ENCODE measurements around the gene CD163.
"Not testable (repeated sequence)": the region's sequence is repeated elsewhere in the genome, so short reads cannot be mapped to it uniquely, and the experiment has no call there.

CD163 gene

GRCh38 chr12:7451756-7452155 lies 51.8 kb downstream of the CD163 start:
- H3K4me3 ChIP-seq (ENCODE audit: low read length), result no peak overlapping the region
- no peak for DNase-seq (ENCODE audit: low read depth)
- no peak for TF ChIP-seq CTCF (conservative IDR thresholded peaks at IDR 0.05; ENCODE audit: low read depth, low read length)

- no peak for TF ChIP-seq CTCF (conservative IDR thresholded peaks at IDR 0.05; ENCODE audit: low read depth, low read length)
- no peak for DNase-seq (ENCODE audit: low read depth)
- H3K4me3 ChIP-seq (ENCODE audit: low read length), result no peak overlapping the region
Observed at GRCh38 chr12:7450667-7451066, 52.9 kb downstream of the CD163 start.

GRCh38 chr12:7448099-7448498 lies 55.5 kb downstream of the CD163 start:
- no peak for DNase-seq (ENCODE audit: low read depth)
- TF ChIP-seq CTCF (conservative IDR thresholded peaks at IDR 0.05; ENCODE audit: low read depth, low read length), result no peak
- H3K4me3 ChIP-seq (ENCODE audit: low read length), result no peak overlapping the region

- H3K4me3 ChIP-seq (ENCODE audit: low read length), result no peak overlapping the region
- DNase-seq (ENCODE audit: low read depth), result no peak
- TF ChIP-seq CTCF (conservative IDR thresholded peaks at IDR 0.05; ENCODE audit: low read depth, low read length), result no peak
Observed at GRCh38 chr12:7444537-7444936, 59.0 kb downstream of the CD163 start.

- no peak for DNase-seq (ENCODE audit: low read depth)
- no peak within 1 kb of the TSS for H3K4me3 ChIP-seq (ENCODE audit: low read length)
- no peak for TF ChIP-seq CTCF (conservative IDR thresholded peaks at IDR 0.05; ENCODE audit: low read depth, low read length)
Observed at GRCh38 chr12:7444076-7444475, 59.5 kb downstream of the CD163 start, which contains the start of gene CD163L1. TSS of gene CD163L1 (minus strand) at chr12:7444153. CDS start at chr12:7444127, 26 bp downstream.

GRCh38 chr12:7441216-7441615 lies 62.4 kb downstream of the CD163 start:
- DNase-seq (ENCODE audit: low read depth), result no peak
- no peak for TF ChIP-seq CTCF (conservative IDR thresholded peaks at IDR 0.05; ENCODE audit: low read depth, low read length)

GRCh38 chr12:7439579-7440505 lies 63.7 kb downstream of the CD163 start:
- peak overlapping the region; percentile 39 for H3K4me3 ChIP-seq (ENCODE audit: low read length)
- no peak for DNase-seq (ENCODE audit: low read depth)
- TF ChIP-seq CTCF (conservative IDR thresholded peaks at IDR 0.05; ENCODE audit: low read depth, low read length), result no peak

More at GRCh38 chr12:7441216-7441615, 62.4 kb downstream of the CD163 start:
- no peak overlapping the region for H3K4me3 ChIP-seq (ENCODE audit: low read length)

- not testable (repeated sequence) for DNase-seq (ENCODE audit: low read depth); H3K4me3 ChIP-seq (ENCODE audit: low read length)
Observed at GRCh38 chr12:7438291-7438995, 65.1 kb downstream of the CD163 start.

- DNase-seq (ENCODE audit: low read depth); H3K4me3 ChIP-seq (ENCODE audit: low read length): not testable (repeated sequence)
Observed at GRCh38 chr12:7437494-7437893, 66.1 kb downstream of the CD163 start.

Measured in retinal pigment epithelial cell (primary cell).